B cell (primary cell): Measurements from ENCODE around the gene CALML5. TPM values are rescaled to one million over a fixed set of nuclear protein-coding genes. Genes with fewer than 3 reads are reported as not detected.

ENCODE experiments used
- ATAC-seq: fragments of 200-7000 bp; cut with Tn5 transposase; one replicate; pipeline ENCODE4 v1.10.0; 2021; ENCODE audit warnings: low read depth, mild to moderate bottlenecking, moderate number of reproducible peaks, moderate library complexity
- CTCF ChIA-PET: fragments of 350-600 bp; sonication (Branson Sonifier 250); formaldehyde crosslinking; loops from one replicate; lab custom pipeline; 2021; ENCODE audit warnings: antibody characterized with exemption, inconsistent platforms; lab: Charles Lee
- POLR2A ChIA-PET: fragments of 350-600 bp; sonication (Branson Sonifier 250); formaldehyde crosslinking; loops from one replicate; lab custom pipeline; 2021; ENCODE audit warnings: antibody characterized with exemption; lab: Charles Lee
- DNase-seq: peaks from one replicate; pipeline ENCODE4 v3.0.0; 2013
- H2AFZ ChIP-seq: 2 replicates; pipeline ENCODE4 v1.6.1; 2012; ENCODE audit warnings: mild to moderate bottlenecking, low read depth, low read length; ENCODE audit not compliant: insufficient read depth, poor library complexity, severe bottlenecking
- H3K27ac ChIP-seq, 2 donors: 1 replicate in 1 of 2; 2 replicates in 1 of 2; pipeline ENCODE4 v1.5.1; 2012 to 2013; ENCODE audit warnings: low read length in 2 of 2, mild to moderate bottlenecking in 2 of 2, moderate library complexity in 1 of 2
- H3K27me3 ChIP-seq, 4 experiments: fragments of 200-600 bp in 1 of 4; sonication (generic) in 1 of 4; replicated peaks in 1 of 4; 1 replicate in 2 of 4; 2 replicates in 2 of 4; pipeline versions ENCODE4 v1.6.1 to v1.7.0; 2013 to 2016; ENCODE audit warnings: low read length in 3 of 4, mild to moderate bottlenecking in 2 of 4, mixed read lengths in 1 of 4, moderate library complexity in 1 of 4; ENCODE audit not compliant: insufficient read depth in 4 of 4, control insufficient read depth in 3 of 4; ENCODE audit errors: control extremely low read depth in 1 of 4
- H3K36me3 ChIP-seq, 2 experiments: replicated peaks in 1 of 2; 1 replicate in 1 of 2; 2 replicates in 1 of 2; pipeline versions ENCODE4 v1.6.1 to v1.7.1; 2013; ENCODE audit warnings: low read length in 1 of 2; ENCODE audit not compliant: insufficient read depth in 2 of 2, control insufficient read depth in 1 of 2; ENCODE audit errors: control extremely low read depth in 1 of 2, extremely low read depth in 1 of 2
- H3K4me1 ChIP-seq, 2 donors: fragments of 200-600 bp in 1 of 2; sonication (generic) in 1 of 2; 1 replicate in 1 of 2; 2 replicates in 1 of 2; pipeline versions ENCODE4 v1.5.1 to v1.6.1; 2013 to 2017; ENCODE audit warnings: low read length in 2 of 2; ENCODE audit not compliant: control insufficient read depth in 2 of 2, insufficient read depth in 2 of 2
- H3K4me2 ChIP-seq: replicated peaks from 2 replicates; pipeline ENCODE3; 2012; ENCODE audit warnings: mild to moderate bottlenecking, low read depth, low read length; ENCODE audit not compliant: poor library complexity, severe bottlenecking
- H3K4me3 ChIP-seq, 5 experiments: fragments of 200-600 bp in 1 of 5; sonication (generic) in 1 of 5; 1 replicate in 3 of 5; 2 replicates in 2 of 5; pipeline versions ENCODE4 v1.5.1 to v1.7.0; 2011 to 2016; ENCODE audit warnings: low read length in 4 of 5, mild to moderate bottlenecking in 4 of 5, low read depth in 2 of 5, control low read depth in 1 of 5, moderate library complexity in 1 of 5; ENCODE audit not compliant: insufficient read depth in 1 of 5; ENCODE audit errors: control extremely low read depth in 1 of 5, extremely low read depth in 1 of 5
- H3K79me2 ChIP-seq: fragments of 200-600 bp; sonication (generic); one replicate; pipeline ENCODE4 v1.6.0; 2016; ENCODE audit warnings: low read length; ENCODE audit not compliant: control insufficient read depth, insufficient read depth
- H3K9ac ChIP-seq: fragments of 200-600 bp; sonication (generic); 2 replicates; pipeline ENCODE4 v1.6.1; 2017; ENCODE audit warnings: mild to moderate bottlenecking, low read length, moderate library complexity
- H3K9me3 ChIP-seq, 3 donors: one replicate each; pipeline versions ENCODE4 v1.6.1 to v1.7.1; 2013; ENCODE audit warnings: low read length in 2 of 3; ENCODE audit not compliant: control insufficient read depth in 2 of 3, insufficient read depth in 1 of 3; ENCODE audit errors: control extremely low read depth in 1 of 3
- H4K20me1 ChIP-seq: 2 replicates; pipeline ENCODE4 v1.6.0; 2012; ENCODE audit warnings: mild to moderate bottlenecking, low read length; ENCODE audit not compliant: insufficient read depth, control insufficient read depth, poor library complexity, severe bottlenecking
- H3K27ac Mint-ChIP-seq: one replicate; pipeline ENCODE4 v1.8.0; 2021; ENCODE audit warnings: mixed read lengths
- H3K27me3 Mint-ChIP-seq: one replicate; pipeline ENCODE4 v1.8.0; 2021; ENCODE audit warnings: mixed read lengths
- H3K4me1 Mint-ChIP-seq: one replicate; pipeline ENCODE4 v1.8.0; 2021; ENCODE audit warnings: mixed read lengths
- H3K4me3 Mint-ChIP-seq: one replicate; pipeline ENCODE4 v1.8.0; 2021; ENCODE audit warnings: mixed read lengths
- H3K9me3 Mint-ChIP-seq: one replicate; pipeline ENCODE4 v1.8.0; 2022; ENCODE audit warnings: mixed read lengths; ENCODE audit not compliant: insufficient read depth
- CTCF ChIP-seq: fragments of 200-600 bp; IDR thresholded peaks from one replicate; pipeline ENCODE4 v1.8.0; 2022; ENCODE audit warnings: antibody characterized with exemption, mild to moderate bottlenecking
- EZH2 ChIP-seq: IDR thresholded peaks from 2 replicates; pipeline ENCODE4 v1.6.1; 2012; ENCODE audit warnings: borderline replicate concordance, low read depth, mild to moderate bottlenecking, moderate library complexity, low read length; ENCODE audit not compliant: insufficient read depth, poor library complexity, severe bottlenecking
- WGBS: methylation state at CpG from one replicate; pipeline ENCODE4 v1.1.5; 2013; ENCODE audit warnings: missing lambda C conversion rate; ENCODE audit not compliant: insufficient coverage; 5-methylcytosine and 5-hydroxymethylcytosine counted together
- intact Hi-C: fragments of 100-400 bp; cut with micrococcal nuclease; formaldehyde crosslinking; loops from one replicate; pipeline ENCODE4 v1.10.0; 2022
- polyA plus RNA-seq: library from polyadenylated mRNA; depleted of rRNA; stranded (reverse); fragments of >200 nt; gene quantifications from 2 replicates; pipeline ENCODE4 v1.2.3, GENCODE V29; 2012
- total RNA-seq, 2 donors: library from RNA; stranded (reverse); fragments of 120-200 nt in 1 of 2; gene quantifications; 1 replicate in 1 of 2; 2 replicates in 1 of 2; pipeline versions ENCODE4 v1.2.3 to v1.2.4, GENCODE V29; 2013 to 2022

The CALML5 gene
- total and polyA plus RNA-seq, 2 donors (not counting 1 experiment from before 2014, with no cell fraction given), result not detected

GRCh38 chr10:5496261-5497250 lies 2.8 kb downstream of the CALML5 start:
- H3K4me3 Mint-ChIP-seq, result no peak overlapping the region
- WGBS, result 98% methylated on average over 22 of the region's 25 CpGs
- ChIA-PET POLR2A (no interaction called here), CTCF (interaction anchor here (0.7 kb wide), 1 partner anchor 18 kb away, joined by 3 read pairs; no protein-coding TSS in a partner anchor)
- no peaks in the 10 kb centered on the region for H4K20me1 ChIP-seq
- H3K9me3 Mint-ChIP-seq, result peaks cover 3% of the 10 kb centered on the region
- H3K27ac ChIP-seq, result no peak overlapping the region
- H3K27ac Mint-ChIP-seq, result no peak overlapping the region
- peaks cover 2% of the 10 kb centered on the region for H3K27me3 Mint-ChIP-seq
- H3K9me3 ChIP-seq, result peaks cover 0 to 13% (median 2%) of the 10 kb centered on the region in 3 donors
- H3K4me3 ChIP-seq, result no peak overlapping the region
- DNase-seq (no peak), ATAC-seq (no peak)
- no peak overlapping the region for H2AFZ ChIP-seq
- no peak overlapping the region for H3K9ac ChIP-seq
- peaks cover 0 to 2% (median 0%) of the 10 kb centered on the region in 4 experiments for H3K27me3 ChIP-seq
- H3K36me3 ChIP-seq, result no peaks in the 10 kb centered on the region
- H3K79me2 ChIP-seq, result no peaks in the 10 kb centered on the region
- H3K4me1 Mint-ChIP-seq, result no peaks in the 10 kb centered on the region
- TF ChIP-seq EZH2, result no peak
- no peak for TF ChIP-seq CTCF
- intact Hi-C loops, result no loop called here
- H3K4me2 ChIP-seq, result no peak overlapping the region
- H3K4me1 ChIP-seq, result peaks cover 0 to under 1% of the 10 kb centered on the region in 2 donors

GRCh38 chr10:5494611-5495010 lies 4.8 kb downstream of the CALML5 start:
- Histone ChIP-seq H3K4me1 (peaks cover 0 to 9% of the 10 kb centered on the region in 2 donors), H3K9me3 (peaks cover 0 to 13% (median 2%) of the 10 kb centered on the region in 3 donors), H3K4me2 (no peak overlapping the region), H2AFZ (no peak overlapping the region), H3K79me2 (no peaks in the 10 kb centered on the region), H3K36me3 (no peaks in the 10 kb centered on the region), H3K27ac (no peak overlapping the region), H4K20me1 (no peaks in the 10 kb centered on the region), H3K27me3 (no peaks in the 10 kb centered on the region), H3K4me3 (no peak overlapping the region), H3K9ac (no peak overlapping the region)
- H3K4me1 Mint-ChIP-seq, result peaks cover 9% of the 10 kb centered on the region
- ATAC-seq, result no peak
- no peak overlapping the region for H3K4me3 Mint-ChIP-seq
- ChIA-PET CTCF (no interaction called here), POLR2A (no interaction called here)
- no peak for DNase-seq
- 88% methylated on average over 5 of the region's 8 CpGs for WGBS
- intact Hi-C loops, result no loop called here
- H3K9me3 Mint-ChIP-seq, result peaks cover 3% of the 10 kb centered on the region
- H3K27ac Mint-ChIP-seq, result no peak overlapping the region
- no peaks in the 10 kb centered on the region for H3K27me3 Mint-ChIP-seq
- no peak for TF ChIP-seq CTCF
- no peak for TF ChIP-seq EZH2
